CD14-positive monocyte (primary cell): Measurements from ENCODE around the gene TTLL13. TPM values are rescaled to one million over a fixed set of nuclear protein-coding genes. Genes with fewer than 3 reads are reported as not detected.

Source experiments
- DNase-seq, 3 donors: peaks; one replicate each; pipeline ENCODE4 v3.0.0-alpha.2; 2011 to 2022
- H2AFZ ChIP-seq: 2 replicates; pipeline ENCODE4 v1.6.0; 2012; ENCODE audit warnings: mild to moderate bottlenecking, low read depth, low read length, inconsistent platforms; ENCODE audit not compliant: insufficient read depth, poor library complexity, severe bottlenecking
- H3K27ac ChIP-seq, 2 donors: 1 replicate in 1 of 2; 2 replicates in 1 of 2; pipeline ENCODE4 v1.5.1; 2012 to 2013; ENCODE audit warnings: low read length in 2 of 2, control low read depth in 1 of 2, inconsistent platforms in 1 of 2, low read depth in 1 of 2, mild to moderate bottlenecking in 1 of 2
- H3K27me3 ChIP-seq, 2 donors: one replicate each; pipeline versions ENCODE4 v1.6.0 to v1.6.1; 2011 to 2013; ENCODE audit warnings: low read length in 2 of 2; ENCODE audit not compliant: control insufficient read depth in 2 of 2, insufficient read depth in 2 of 2
- H3K36me3 ChIP-seq, 2 donors: replicated peaks in 1 of 2; 1 replicate in 1 of 2; 2 replicates in 1 of 2; pipeline versions ENCODE4 v1.5.1 to v1.6.1; 2012 to 2013; ENCODE audit warnings: low read length in 2 of 2, control low read depth in 1 of 2, inconsistent platforms in 1 of 2, mild to moderate bottlenecking in 1 of 2; ENCODE audit not compliant: insufficient read depth in 2 of 2, control insufficient read depth in 1 of 2
- H3K4me1 ChIP-seq, 2 donors: 1 replicate in 1 of 2; 2 replicates in 1 of 2; pipeline versions ENCODE4 v1.5.1 to v1.6.1; 2012 to 2013; ENCODE audit warnings: low read length in 2 of 2, control low read depth in 1 of 2, inconsistent platforms in 1 of 2, mild to moderate bottlenecking in 1 of 2, moderate library complexity in 1 of 2; ENCODE audit not compliant: insufficient read depth in 2 of 2, control insufficient read depth in 1 of 2
- H3K4me2 ChIP-seq: replicated peaks from 2 replicates; pipeline ENCODE3; 2012; ENCODE audit warnings: low read length, moderate library complexity, mild to moderate bottlenecking; ENCODE audit not compliant: poor library complexity, severe bottlenecking; ENCODE audit errors: extremely low read depth
- H3K4me3 ChIP-seq, 3 experiments: fragments of 200-600 bp in 1 of 3; sonication (generic) in 1 of 3; replicated peaks in 1 of 3; 1 replicate in 2 of 3; 2 replicates in 1 of 3; pipeline ENCODE4 v1.5.1; 2011 to 2013; ENCODE audit warnings: low read length in 3 of 3, mild to moderate bottlenecking in 3 of 3, control low read depth in 2 of 3, low read depth in 2 of 3, inconsistent platforms in 1 of 3, moderate library complexity in 1 of 3
- H3K79me2 ChIP-seq: 2 replicates; pipeline ENCODE4 v1.6.0; 2012; ENCODE audit warnings: mild to moderate bottlenecking, control low read depth, inconsistent platforms, low read length, moderate library complexity; ENCODE audit not compliant: insufficient read depth
- H3K9ac ChIP-seq: 2 replicates; pipeline ENCODE4 v1.6.0; 2017; ENCODE audit warnings: low read length, mild to moderate bottlenecking; ENCODE audit not compliant: insufficient read depth, poor library complexity, severe bottlenecking
- H3K9me3 ChIP-seq, 2 donors: replicated peaks in 1 of 2; 1 replicate in 1 of 2; 2 replicates in 1 of 2; pipeline versions ENCODE4 v1.5.1 to v1.6.1; 2012 to 2013; ENCODE audit warnings: low read length in 2 of 2, control low read depth in 1 of 2; ENCODE audit not compliant: control insufficient read depth in 1 of 2, insufficient read depth in 1 of 2
- H4K20me1 ChIP-seq: 2 replicates; pipeline ENCODE4 v1.6.0; 2012; ENCODE audit warnings: mild to moderate bottlenecking, low read length, control low read depth, moderate library complexity; ENCODE audit not compliant: insufficient read depth
- H3K27ac Mint-ChIP-seq, 7 donors: one replicate each; pipeline ENCODE4 v1.8.0; 2020; ENCODE audit warnings: mild to moderate bottlenecking in 7 of 7, mixed read lengths in 7 of 7, moderate library complexity in 6 of 7, inconsistent platforms in 2 of 7
- H3K27me3 Mint-ChIP-seq, 3 donors: one replicate each; pipeline ENCODE4 v1.8.0; 2021 to 2022; ENCODE audit warnings: low read depth in 3 of 3, mild to moderate bottlenecking in 3 of 3, mixed read lengths in 3 of 3, moderate library complexity in 3 of 3, inconsistent platforms in 1 of 3
- H3K36me3 Mint-ChIP-seq, 2 donors: one replicate each; pipeline ENCODE4 v1.8.0; 2020; ENCODE audit warnings: mixed read lengths in 2 of 2, inconsistent platforms in 1 of 2, mild to moderate bottlenecking in 1 of 2
- H3K4me1 Mint-ChIP-seq: one replicate; pipeline ENCODE4 v1.8.0; 2020; ENCODE audit warnings: mild to moderate bottlenecking, mixed read lengths
- H3K4me3 Mint-ChIP-seq, 2 donors: one replicate each; pipeline ENCODE4 v1.8.0; 2020; ENCODE audit warnings: mild to moderate bottlenecking in 2 of 2, mixed read lengths in 2 of 2, moderate library complexity in 1 of 2
- H3K9me3 Mint-ChIP-seq, 7 donors: one replicate each; pipeline ENCODE4 v1.8.0; 2020 to 2022; ENCODE audit warnings: mixed read lengths in 7 of 7, mild to moderate bottlenecking in 6 of 7, moderate library complexity in 6 of 7, inconsistent platforms in 2 of 7
- WGBS: methylation state at CpG from one replicate; pipeline ENCODE4 v1.1.5; 2013; ENCODE audit warnings: missing lambda C conversion rate; ENCODE audit not compliant: insufficient coverage; 5-methylcytosine and 5-hydroxymethylcytosine counted together
- intact Hi-C, 2 donors: fragments of 100-400 bp; cut with micrococcal nuclease; formaldehyde crosslinking; loops; one replicate each; pipeline versions ENCODE4 v1.15.0 to v1.15.1; 2023
- polyA plus RNA-seq, 3 donors: library from polyadenylated mRNA; depleted of rRNA in 1 of 3; unstranded in 2 of 3; stranded (reverse) in 1 of 3; fragments of 300-500 nt in 2 of 3; fragments of >200 nt in 1 of 3; fragmentation: Illumina TruSeq in 2 of 3; gene quantifications; 1 replicate in 2 of 3; 2 replicates in 1 of 3; pipeline ENCODE4 v1.2.3, GENCODE V29; 2012 to 2021
- TF ChIP-seq, protein P1 (sequence below): fragments of 200-600 bp; IDR thresholded peaks from one replicate; pipeline ENCODE4 v1.8.0; 2022; ENCODE audit warnings: antibody characterized with exemption, mild to moderate bottlenecking

The TTLL13 gene
- polyA plus RNA-seq, 3 donors = 0.08 to 0.13 TPM; not detected in 1

DNA sequence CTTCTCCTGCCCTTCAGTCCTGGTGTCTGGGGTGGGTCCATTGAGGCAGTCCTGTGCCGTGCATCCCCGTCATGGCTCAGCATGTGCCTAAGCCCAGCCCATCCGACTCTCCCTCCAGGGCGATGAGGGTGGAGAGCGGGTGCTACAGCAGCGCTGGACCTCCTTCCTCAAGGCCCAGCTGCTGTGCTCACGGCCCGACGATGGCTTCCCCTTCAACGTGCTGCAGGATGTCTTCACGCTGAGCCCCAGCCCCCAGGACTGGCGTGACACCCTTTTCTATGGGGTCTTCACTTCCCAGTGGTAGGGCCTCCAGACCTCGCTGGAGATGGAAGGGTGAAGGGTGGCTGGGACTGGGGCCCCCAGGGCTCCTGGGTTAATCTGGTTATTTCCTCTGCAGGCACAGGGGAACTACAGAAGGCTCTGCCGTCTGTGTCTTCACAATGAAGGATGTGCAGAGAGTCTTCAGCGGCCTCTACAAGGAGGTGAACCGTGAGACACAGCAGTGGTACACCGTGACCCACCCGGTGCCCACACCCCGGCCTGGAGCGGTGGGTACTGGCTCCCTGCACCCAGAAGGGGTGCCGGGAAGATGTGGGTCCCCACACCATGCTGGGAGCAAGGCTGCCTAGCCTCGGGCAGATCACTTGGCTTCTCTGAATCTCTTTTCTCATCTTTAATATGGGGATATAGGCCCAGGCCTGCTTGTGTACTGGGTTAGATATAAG is 25.8 kb upstream of the TTLL13 start:
- no peak overlapping the region for H2AFZ ChIP-seq
- H3K36me3 Mint-ChIP-seq = peaks cover 74 to 94% of the 10 kb centered on the region in 2 donors
- H3K9me3 ChIP-seq = no peaks in the 10 kb centered on the region
- no peak overlapping the region for H3K27ac ChIP-seq
- peaks cover 0 to 2% (median 0%) of the 10 kb centered on the region in 3 donors for H3K27me3 Mint-ChIP-seq
- no peaks in the 10 kb centered on the region for H3K27me3 ChIP-seq
- H3K4me2 ChIP-seq = no peak overlapping the region
- TF ChIP-seq, protein P1, sequence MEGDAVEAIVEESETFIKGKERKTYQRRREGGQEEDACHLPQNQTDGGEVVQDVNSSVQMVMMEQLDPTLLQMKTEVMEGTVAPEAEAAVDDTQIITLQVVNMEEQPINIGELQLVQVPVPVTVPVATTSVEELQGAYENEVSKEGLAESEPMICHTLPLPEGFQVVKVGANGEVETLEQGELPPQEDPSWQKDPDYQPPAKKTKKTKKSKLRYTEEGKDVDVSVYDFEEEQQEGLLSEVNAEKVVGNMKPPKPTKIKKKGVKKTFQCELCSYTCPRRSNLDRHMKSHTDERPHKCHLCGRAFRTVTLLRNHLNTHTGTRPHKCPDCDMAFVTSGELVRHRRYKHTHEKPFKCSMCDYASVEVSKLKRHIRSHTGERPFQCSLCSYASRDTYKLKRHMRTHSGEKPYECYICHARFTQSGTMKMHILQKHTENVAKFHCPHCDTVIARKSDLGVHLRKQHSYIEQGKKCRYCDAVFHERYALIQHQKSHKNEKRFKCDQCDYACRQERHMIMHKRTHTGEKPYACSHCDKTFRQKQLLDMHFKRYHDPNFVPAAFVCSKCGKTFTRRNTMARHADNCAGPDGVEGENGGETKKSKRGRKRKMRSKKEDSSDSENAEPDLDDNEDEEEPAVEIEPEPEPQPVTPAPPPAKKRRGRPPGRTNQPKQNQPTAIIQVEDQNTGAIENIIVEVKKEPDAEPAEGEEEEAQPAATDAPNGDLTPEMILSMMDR = no peak
- WGBS = 97% methylated on average over 20 of the region's 22 CpGs
- H3K9me3 Mint-ChIP-seq = no peaks in the 10 kb centered on the region
- H3K4me1 ChIP-seq = no peaks in the 10 kb centered on the region
- intact Hi-C loops = no loop called here
- peaks cover 3% of the 10 kb centered on the region for H3K4me1 Mint-ChIP-seq
- H3K9ac ChIP-seq = no peak overlapping the region
- H3K36me3 ChIP-seq = peaks cover 82 to 91% of the 10 kb centered on the region in 2 donors
- H3K79me2 ChIP-seq = no peaks in the 10 kb centered on the region
- DNase-seq = no peak
- H3K27ac Mint-ChIP-seq = peak overlapping the region in 3 of 7 donors; percentile 8 to 25 (median 21)
- H4K20me1 ChIP-seq = peaks cover 73% of the 10 kb centered on the region
- H3K4me3 Mint-ChIP-seq = no peak overlapping the region
- H3K4me3 ChIP-seq = no peak overlapping the region

DNA sequence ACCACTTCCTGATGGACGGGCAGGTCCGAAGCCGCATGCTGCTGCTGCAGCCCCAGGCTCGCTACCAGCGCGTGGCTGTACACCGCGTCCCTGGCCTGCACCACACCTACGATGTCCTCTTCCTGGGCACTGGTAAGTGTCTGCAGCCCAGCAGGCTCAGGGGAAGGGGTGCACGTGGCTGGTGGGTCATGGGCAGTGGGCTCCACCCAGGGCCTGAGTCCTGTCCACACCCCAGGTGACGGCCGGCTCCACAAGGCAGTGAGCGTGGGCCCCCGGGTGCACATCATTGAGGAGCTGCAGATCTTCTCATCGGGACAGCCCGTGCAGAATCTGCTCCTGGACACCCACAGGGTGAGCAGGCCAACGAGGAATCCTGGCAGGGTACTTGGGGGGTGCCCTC is 24.3 kb upstream of the TTLL13 start:
- H2AFZ ChIP-seq = no peak overlapping the region
- H3K4me1 ChIP-seq = peaks cover 1 to 2% of the 10 kb centered on the region in 2 donors
- H3K9me3 ChIP-seq = no peaks in the 10 kb centered on the region
- no peak overlapping the region for H3K27ac ChIP-seq
- H3K27me3 ChIP-seq = no peaks in the 10 kb centered on the region
- intact Hi-C loops = no loop called here
- H3K4me2 ChIP-seq = no peak overlapping the region
- WGBS = 96% methylated on average over 16 of the region's 17 CpGs
- TF ChIP-seq, protein P1 = no peak
- H3K9me3 Mint-ChIP-seq = peaks cover 0 to 1% (median 0%) of the 10 kb centered on the region in 7 donors
- H3K4me3 ChIP-seq = no peak overlapping the region
- peaks cover 89 to 91% of the 10 kb centered on the region in 2 donors for H3K36me3 ChIP-seq
- H3K27me3 Mint-ChIP-seq = peaks cover 0 to under 1% (median 0%) of the 10 kb centered on the region in 3 donors
- peaks cover 73% of the 10 kb centered on the region for H4K20me1 ChIP-seq
- peaks cover 4% of the 10 kb centered on the region for H3K79me2 ChIP-seq
- peaks cover 80 to 97% of the 10 kb centered on the region in 2 donors for H3K36me3 Mint-ChIP-seq
- peak overlapping the region in 1 of 7 donors; percentile 19 for H3K27ac Mint-ChIP-seq
- no peak overlapping the region for H3K9ac ChIP-seq
- no peak overlapping the region for H3K4me3 Mint-ChIP-seq
- peaks cover 2% of the 10 kb centered on the region for H3K4me1 Mint-ChIP-seq
- DNase-seq = no peak
